H9 (cell line): ENCODE results near the gene FBXO17. TPM values are rescaled to one million over a fixed set of nuclear protein-coding genes. Genes with fewer than 3 reads are reported as not detected.

ENCODE experiments used
- DNase-seq: peaks from one replicate; pipeline ENCODE4 v3.0.0-alpha.2; 2017
- H2AFZ ChIP-seq: one replicate; pipeline ENCODE4 v1.6.1; 2013; ENCODE audit warnings: mild to moderate bottlenecking, low read length, control low read depth, moderate library complexity
- H2AK5ac ChIP-seq: 2 replicates; pipeline ENCODE4 v1.6.1; 2013; ENCODE audit warnings: low read length, control low read depth, mixed read lengths; ENCODE audit not compliant: insufficient read length
- H2BK120ac ChIP-seq: one replicate; pipeline ENCODE4 v1.6.1; 2013; ENCODE audit warnings: low read depth, mild to moderate bottlenecking, low read length, control low read depth, inconsistent platforms; ENCODE audit not compliant: poor library complexity, severe bottlenecking
- H2BK12ac ChIP-seq: 2 replicates; pipeline ENCODE4 v1.6.1; 2013; ENCODE audit warnings: low read length, control low read depth, mixed read lengths, low read depth; ENCODE audit not compliant: insufficient read length
- H2BK15ac ChIP-seq: 2 replicates; pipeline ENCODE4 v1.6.1; 2013; ENCODE audit warnings: low read depth, low read length, control low read depth
- H2BK20ac ChIP-seq: one replicate; pipeline ENCODE4 v1.6.1; 2013; ENCODE audit warnings: low read depth, mild to moderate bottlenecking, low read length, control low read depth, inconsistent platforms; ENCODE audit not compliant: poor library complexity, severe bottlenecking
- H2BK5ac ChIP-seq: 2 replicates; pipeline ENCODE4 v1.6.1; 2013; ENCODE audit warnings: low read length, control low read depth, mixed read lengths; ENCODE audit not compliant: insufficient read length
- H3K14ac ChIP-seq: 2 replicates; pipeline ENCODE4 v1.6.1; 2013; ENCODE audit warnings: low read length, control low read depth; ENCODE audit not compliant: insufficient read depth
- H3K18ac ChIP-seq: 2 replicates; pipeline ENCODE4 v1.6.1; 2013; ENCODE audit warnings: low read depth, mild to moderate bottlenecking, mixed read lengths, low read length, control low read depth; ENCODE audit not compliant: insufficient read length
- H3K23ac ChIP-seq: 2 replicates; pipeline ENCODE4 v1.6.1; 2013; ENCODE audit warnings: low read length, control low read depth, mixed read lengths, low read depth; ENCODE audit not compliant: insufficient read length
- H3K23me2 ChIP-seq: 2 replicates; pipeline ENCODE4 v1.6.1; 2013; ENCODE audit warnings: low read depth, mild to moderate bottlenecking, mixed read lengths, low read length, control low read depth; ENCODE audit not compliant: insufficient read length, poor library complexity, severe bottlenecking
- H3K27ac ChIP-seq: 2 replicates; pipeline ENCODE4 v1.5.1; 2013; ENCODE audit warnings: low read length, control low read depth, mixed read lengths, low read depth; ENCODE audit not compliant: insufficient read length
- H3K27me3 ChIP-seq: 2 replicates; pipeline ENCODE4 v1.6.1; 2013; ENCODE audit warnings: low read length, control low read depth, inconsistent platforms; ENCODE audit not compliant: insufficient read depth
- H3K4ac ChIP-seq: 2 replicates; pipeline ENCODE4 v1.6.1; 2013; ENCODE audit warnings: low read depth, mild to moderate bottlenecking, control low read depth, inconsistent platforms, low read length, moderate library complexity
- H3K4me1 ChIP-seq: 2 replicates; pipeline ENCODE4 v1.6.1; 2013; ENCODE audit warnings: low read length, control low read depth, inconsistent platforms; ENCODE audit not compliant: insufficient read depth
- H3K4me2 ChIP-seq: 2 replicates; pipeline ENCODE4 v1.6.1; 2013; ENCODE audit warnings: low read length, control low read depth, mixed read lengths; ENCODE audit not compliant: insufficient read length, insufficient read depth
- H3K56ac ChIP-seq: 2 replicates; pipeline ENCODE4 v1.6.1; 2013; ENCODE audit warnings: low read depth, mild to moderate bottlenecking, mixed read lengths, low read length, control low read depth; ENCODE audit not compliant: insufficient read length
- H3K79me1 ChIP-seq: 2 replicates; pipeline ENCODE4 v1.6.1; 2013; ENCODE audit warnings: low read depth, mild to moderate bottlenecking, moderate library complexity, low read length, control low read depth, inconsistent platforms; ENCODE audit not compliant: insufficient read depth, poor library complexity, severe bottlenecking
- H3K79me2 ChIP-seq: 2 replicates; pipeline ENCODE4 v1.6.1; 2013; ENCODE audit warnings: low read length, control low read depth, inconsistent platforms; ENCODE audit not compliant: insufficient read depth
- H3K9ac ChIP-seq: 2 replicates; pipeline ENCODE4 v1.6.1; 2013; ENCODE audit warnings: low read length, control low read depth, mixed read lengths; ENCODE audit not compliant: insufficient read length; ENCODE audit errors: extremely low read depth
- H3K9me3 ChIP-seq: one replicate; pipeline ENCODE4 v1.6.1; 2013; ENCODE audit warnings: low read depth, low read length, inconsistent platforms; ENCODE audit not compliant: control insufficient read depth
- H3T11ph ChIP-seq: one replicate; pipeline ENCODE4 v1.6.1; 2013; ENCODE audit warnings: mild to moderate bottlenecking, low read length, control low read depth, inconsistent platforms
- H4K20me1 ChIP-seq: one replicate; pipeline ENCODE4 v1.6.1; 2013; ENCODE audit not compliant: control insufficient read depth, insufficient read length, insufficient read depth
- H4K5ac ChIP-seq: 2 replicates; pipeline ENCODE4 v1.6.1; 2013; ENCODE audit warnings: low read depth, mild to moderate bottlenecking, mixed read lengths, low read length, control low read depth; ENCODE audit not compliant: insufficient read length
- H4K8ac ChIP-seq: replicated peaks from 2 replicates; pipeline ENCODE4 v1.6.1; 2013; ENCODE audit warnings: low read length, control low read depth, mixed read lengths, low read depth; ENCODE audit not compliant: insufficient read length
- H4K91ac ChIP-seq: 2 replicates; pipeline ENCODE4 v1.6.1; 2013; ENCODE audit warnings: low read depth, mild to moderate bottlenecking, moderate library complexity, mixed read lengths, low read length, control low read depth; ENCODE audit not compliant: insufficient read length
- H3K27ac Mint-ChIP-seq, 3 experiments: 2 replicates in 2 of 3; 3 replicates in 1 of 3; pipeline ENCODE4 v1.8.0; 2020 to 2021; ENCODE audit warnings: mixed read lengths in 3 of 3, mild to moderate bottlenecking in 1 of 3, moderate library complexity in 1 of 3
- H3K27me3 Mint-ChIP-seq: 2 replicates; pipeline ENCODE4 v1.8.0; 2021; ENCODE audit warnings: low read depth, mild to moderate bottlenecking, moderate library complexity, mixed read lengths
- H3K36me3 Mint-ChIP-seq, 3 experiments: 2 replicates in 2 of 3; 3 replicates in 1 of 3; pipeline ENCODE4 v1.8.0; 2020 to 2021; ENCODE audit warnings: low read depth in 3 of 3, mixed read lengths in 3 of 3; ENCODE audit not compliant: insufficient read depth in 1 of 3
- H3K4me1 Mint-ChIP-seq, 2 experiments: 2 replicates each; pipeline ENCODE4 v1.8.0; 2020; ENCODE audit warnings: mixed read lengths in 2 of 2
- H3K4me3 Mint-ChIP-seq, 2 experiments: 2 replicates in 1 of 2; 3 replicates in 1 of 2; pipeline ENCODE4 v1.8.0; 2020 to 2021; ENCODE audit warnings: mild to moderate bottlenecking in 2 of 2, mixed read lengths in 2 of 2, moderate library complexity in 1 of 2
- H3K9me3 Mint-ChIP-seq, 2 experiments: 2 replicates in 1 of 2; 3 replicates in 1 of 2; pipeline ENCODE4 v1.8.0; 2020; ENCODE audit warnings: mild to moderate bottlenecking in 2 of 2, mixed read lengths in 2 of 2, moderate library complexity in 1 of 2
- CTCF ChIP-seq: fragments of 200-600 bp; sonication (generic); conservative IDR thresholded peaks from 3 replicates; pipeline ENCODE4 v1.8.0; 2021; ENCODE audit warnings: antibody characterized with exemption, mild to moderate bottlenecking
- WGBS: extraction: QIAGEN DNeasy Blood & Tissue Kit; methylation state at CpG from one replicate; pipeline ENCODE4 v1.1.7; 2013; ENCODE audit warnings: missing lambda C conversion rate, low lambda C conversion rate, mixed read lengths; ENCODE audit not compliant: insufficient read length; ENCODE audit errors: extremely low coverage; 5-methylcytosine and 5-hydroxymethylcytosine counted together
- total RNA-seq: library from RNA; stranded (reverse); gene quantifications from 2 replicates; pipeline ENCODE4 v1.2.1, GENCODE V29; 2021

Gene FBXO17
- total RNA-seq, 1 experiment from 2014 or later: 25.5 TPM

- no peak for TF ChIP-seq CTCF
- Histone ChIP-seq H4K20me1 (no peaks in the 10 kb centered on the region), H2BK20ac (no peak overlapping the region), H4K8ac (no peak overlapping the region), H3K4me2 (no peak overlapping the region), H4K91ac (no peak overlapping the region), H3K18ac (no peak overlapping the region), H2AFZ (no peak overlapping the region), H3K56ac (no peak overlapping the region), H3K27ac (no peak overlapping the region), H3K4ac (no peak overlapping the region), H3K27me3 (no peaks in the 10 kb centered on the region), H3K23ac (no peak overlapping the region), H3K9ac (no peak overlapping the region), H3T11ph (no peak overlapping the region), H2BK120ac (no peak overlapping the region), H3K4me1 (no peaks in the 10 kb centered on the region; the same call in 1 of the 2 replicates), H3K79me1 (no peaks in the 10 kb centered on the region), H2BK15ac (no peak overlapping the region), H2BK5ac (no peak overlapping the region), H3K9me3 (no peaks in the 10 kb centered on the region), H3K23me2 (no peaks in the 10 kb centered on the region), H2AK5ac (no peak overlapping the region), H4K5ac (no peak overlapping the region), H3K14ac (no peak overlapping the region), H3K79me2 (no peaks in the 10 kb centered on the region), H2BK12ac (no peak overlapping the region)
- H3K27ac Mint-ChIP-seq: peak overlapping the region in 2 of 3 experiments; percentile 5 to 64; a peak in 2 of 7 replicates
- DNase-seq: no peak
- peaks cover 16% of the 10 kb centered on the region in 2 experiments for H3K4me1 Mint-ChIP-seq
- H3K27me3 Mint-ChIP-seq: peaks cover 9% of the 10 kb centered on the region
- no CpG with 5 or more reads among the region's 4 CpGs for WGBS
- peaks cover 6 to 31% (median 26%) of the 10 kb centered on the region in 3 experiments; a peak in 6 of 7 replicates for H3K36me3 Mint-ChIP-seq
- peaks cover 2 to 4% of the 10 kb centered on the region in 2 experiments; a peak in 3 of 5 replicates for H3K9me3 Mint-ChIP-seq
- no peak overlapping the region for H3K4me3 Mint-ChIP-seq
Measured at GRCh38 chr19:38953677-38954076, 21.9 kb downstream of the FBXO17 start.
